ENCODE data around the gene DACH1.
A peak's percentile ranks its signal among the peaks of the same experiment; 100 is the strongest.
"Not testable (repeated sequence)": the region's sequence is repeated elsewhere in the genome, so short reads cannot be mapped to it uniquely, and the experiment has no call there.

Gene DACH1

GRCh38 chr13:71864986-71865873 lies 1.8 kb downstream of the DACH1 start:
- peak; percentile 58 for DNase-seq

GRCh38 chr13:71864094-71864985 lies 2.7 kb downstream of the DACH1 start:
- peak; percentile 63 for DNase-seq

GRCh38 chr13:71863254-71863865 lies 3.6 kb downstream of the DACH1 start:
- no peak for DNase-seq

DNA sequence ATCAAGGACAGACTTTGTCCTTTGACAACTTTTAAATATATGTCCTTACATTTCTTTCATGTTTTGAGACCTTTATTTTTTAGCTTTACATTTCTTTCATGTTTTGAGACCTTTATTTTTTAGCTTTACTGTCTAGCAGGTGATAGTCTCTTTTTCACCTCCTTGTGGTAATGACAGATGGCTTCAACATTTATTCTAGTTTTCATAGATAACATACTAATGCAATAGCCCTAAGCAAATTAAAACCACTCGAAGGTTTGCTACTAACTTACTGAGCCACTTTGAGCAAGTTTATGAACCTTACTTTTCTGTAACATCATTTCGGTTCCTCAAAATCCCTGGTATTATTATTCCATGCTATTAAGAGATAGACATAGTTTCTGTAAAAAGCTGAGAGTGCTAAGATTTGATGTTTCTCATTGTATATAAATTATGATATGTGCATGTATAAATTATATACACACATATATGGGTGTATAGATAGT lies 4.5 kb downstream of the DACH1 start:
- no peak for DNase-seq

DNA sequence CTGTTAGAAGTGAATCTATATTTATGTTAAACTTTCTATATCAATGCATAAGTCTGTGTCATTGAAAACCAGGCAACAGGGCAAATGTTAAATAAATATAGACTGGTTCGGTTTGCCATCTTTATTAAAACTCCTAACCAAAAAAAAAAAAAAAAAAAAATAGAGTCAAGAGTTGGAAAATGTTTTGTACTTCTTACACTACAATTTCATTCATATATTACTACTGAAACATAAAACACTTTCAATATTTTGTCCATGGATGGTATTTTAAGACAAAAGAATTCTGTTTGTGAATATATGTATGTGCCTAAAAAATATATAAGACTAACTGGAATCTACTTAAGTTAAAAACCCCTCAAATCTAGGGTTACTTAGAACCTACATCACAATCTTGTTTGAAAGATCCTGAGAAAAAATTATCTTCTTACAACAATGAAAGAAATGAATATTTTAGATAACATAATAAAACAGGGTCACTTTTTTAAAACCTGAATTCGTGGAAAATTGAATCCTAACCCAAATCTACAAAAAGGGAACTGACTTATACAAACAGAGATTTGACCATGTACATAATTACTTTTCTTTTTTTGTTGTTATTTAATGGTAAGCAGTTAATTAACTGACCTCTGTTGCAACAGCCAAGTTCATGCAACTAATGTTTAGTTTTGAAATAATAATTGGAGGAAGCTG lies 5.1 kb downstream of the DACH1 start:
- DNase-seq, result no peak

GRCh38 chr13:71860547-71861138 lies 6.4 kb downstream of the DACH1 start:
- DNase-seq, result no peak

DNA sequence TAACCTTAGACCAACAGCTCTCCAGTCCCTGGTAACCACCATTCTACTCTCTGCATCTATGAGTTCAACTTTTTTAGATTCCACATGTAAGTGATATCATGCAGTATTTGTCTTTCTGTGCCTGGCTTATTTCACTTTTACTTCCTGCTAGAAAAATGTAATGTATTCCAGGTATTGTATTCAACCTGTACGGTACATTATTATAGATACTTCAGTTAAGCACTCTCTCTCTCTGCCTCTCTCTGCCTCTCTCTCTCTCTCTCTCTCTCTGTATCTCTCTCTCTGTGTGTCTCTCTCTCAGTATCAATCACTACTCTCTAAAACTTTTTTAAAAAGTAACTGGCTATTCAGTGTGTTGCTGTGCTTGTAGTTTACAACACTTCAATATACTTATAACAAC lies 8.4 kb downstream of the DACH1 start:
- no peak for DNase-seq

GRCh38 chr13:71856548-71857043 lies 10.4 kb downstream of the DACH1 start:
- DNase-seq, result no peak

DNA sequence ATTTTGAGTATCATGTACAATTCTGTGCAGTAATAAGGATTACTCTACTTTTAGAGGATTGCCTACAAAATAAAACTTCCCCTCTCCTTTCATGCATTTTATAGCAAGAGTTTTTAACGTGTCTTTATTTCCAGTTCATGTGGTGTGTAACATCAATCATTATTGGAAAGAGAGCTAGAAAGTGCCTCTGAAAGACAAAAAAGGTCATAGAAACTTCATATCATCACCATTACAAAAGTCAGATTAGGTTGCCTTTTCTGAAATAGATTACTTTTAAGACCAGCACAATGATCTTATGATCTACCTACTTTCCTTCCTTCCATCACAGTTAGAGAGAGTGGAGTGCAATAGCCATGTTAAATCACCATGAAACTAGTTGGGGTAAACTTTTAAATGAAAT lies 12.6 kb downstream of the DACH1 start:
- DNase-seq, result no peak

DNA sequence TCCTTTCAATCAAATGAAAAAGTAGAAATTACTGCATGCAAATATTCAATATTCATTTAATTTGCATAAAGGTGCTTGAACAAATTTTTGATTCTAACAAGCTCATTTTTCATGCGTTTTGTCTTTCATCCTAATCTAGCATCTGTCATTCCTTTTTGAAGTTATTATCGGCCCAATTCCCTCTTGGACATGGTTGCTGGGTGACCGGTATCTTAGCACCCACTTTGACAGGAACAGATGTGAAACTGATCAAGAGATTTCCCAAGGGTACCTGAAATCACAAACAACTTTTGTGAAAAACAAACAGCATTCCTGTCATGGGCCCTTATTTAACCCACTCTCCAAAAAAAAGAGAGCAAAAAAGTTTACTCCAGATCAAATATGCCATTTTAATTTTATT lies 13.3 kb downstream of the DACH1 start:
- DNase-seq, result no peak

GRCh38 chr13:71852736-71853135 lies 14.3 kb downstream of the DACH1 start:
- no peak for DNase-seq

DNA sequence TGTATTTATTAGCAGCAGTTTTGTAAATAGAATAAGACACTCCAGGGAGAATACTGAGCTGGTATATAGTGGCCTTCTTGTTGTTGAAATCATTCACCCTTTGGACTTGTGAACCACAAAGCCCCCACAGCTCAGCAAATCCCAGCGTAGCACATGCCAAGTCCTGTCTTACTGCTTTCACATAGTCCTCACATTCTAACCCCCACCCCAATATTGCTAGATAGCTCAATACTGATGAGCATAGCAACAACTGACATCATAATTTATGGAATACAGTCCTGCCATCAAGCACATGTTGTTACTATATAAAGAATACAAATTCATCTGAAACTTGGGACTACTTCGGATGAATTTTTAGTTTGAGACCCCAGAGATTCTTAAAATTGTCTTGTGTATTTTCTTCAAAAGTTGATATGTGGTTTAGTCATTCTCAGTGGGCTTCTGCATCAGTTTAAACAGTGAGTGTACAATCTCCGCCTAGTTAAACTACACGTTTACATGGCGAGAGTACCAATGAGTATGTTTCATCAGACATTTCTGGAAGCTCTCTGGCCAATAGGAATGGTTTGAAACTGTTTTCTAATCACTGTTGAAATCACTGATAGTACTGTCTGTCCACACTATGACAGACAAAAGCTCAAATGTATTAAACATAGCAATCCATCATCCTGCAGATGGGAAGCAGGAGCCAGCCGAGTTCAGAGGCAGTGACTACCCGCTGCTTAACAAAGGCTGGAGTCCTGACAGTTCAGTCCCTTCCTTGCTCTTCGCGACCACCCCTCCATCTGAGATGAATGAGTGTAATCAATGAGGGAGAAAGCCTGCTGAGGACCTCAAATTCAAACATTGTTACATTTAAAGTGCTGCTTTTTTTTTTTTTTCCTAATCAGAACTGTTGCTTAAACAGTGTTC lies 15.2 kb downstream of the DACH1 start:
- no peak for DNase-seq

- no peak for DNase-seq
These were observed 25.0 kb downstream of the DACH1 start for GRCh38 chr13:71842003-71842402.

- DNase-seq, result no peak
These were observed 28.2 kb downstream of the DACH1 start for GRCh38 chr13:71838842-71839241.

- DNase-seq, result not testable (repeated sequence)
These were observed 29.4 kb downstream of the DACH1 start for GRCh38 chr13:71837582-71837981.

GRCh38 chr13:71831716-71832115 lies 35.3 kb downstream of the DACH1 start:
- no peak for DNase-seq

GRCh38 chr13:71830736-71831135 lies 36.3 kb downstream of the DACH1 start:
- no peak for DNase-seq

- no peak for DNase-seq
These were observed 36.7 kb downstream of the DACH1 start for GRCh38 chr13:71830323-71830722.

DNA sequence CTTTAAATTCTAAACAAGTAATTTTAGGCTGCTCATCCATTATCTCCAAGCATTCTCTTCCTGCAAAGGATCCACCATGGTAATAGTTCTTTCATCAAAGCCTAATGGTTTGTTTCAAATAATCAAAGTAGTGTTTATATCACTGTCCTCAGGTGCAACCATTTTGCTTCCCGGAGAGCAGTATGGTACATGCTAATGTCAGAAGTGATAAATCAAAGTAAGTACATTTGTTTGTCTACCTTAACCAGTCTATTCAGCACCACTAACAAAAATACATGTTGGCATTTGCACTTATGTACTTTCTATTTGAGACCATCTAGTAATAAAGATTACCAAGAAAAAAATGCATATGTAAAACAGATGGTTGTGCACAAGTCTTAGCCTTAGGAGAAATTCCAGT lies 37.5 kb downstream of the DACH1 start:
- no peak for DNase-seq

- DNase-seq, result no peak
These were observed 38.4 kb downstream of the DACH1 start for GRCh38 chr13:71828564-71828963.

DNA sequence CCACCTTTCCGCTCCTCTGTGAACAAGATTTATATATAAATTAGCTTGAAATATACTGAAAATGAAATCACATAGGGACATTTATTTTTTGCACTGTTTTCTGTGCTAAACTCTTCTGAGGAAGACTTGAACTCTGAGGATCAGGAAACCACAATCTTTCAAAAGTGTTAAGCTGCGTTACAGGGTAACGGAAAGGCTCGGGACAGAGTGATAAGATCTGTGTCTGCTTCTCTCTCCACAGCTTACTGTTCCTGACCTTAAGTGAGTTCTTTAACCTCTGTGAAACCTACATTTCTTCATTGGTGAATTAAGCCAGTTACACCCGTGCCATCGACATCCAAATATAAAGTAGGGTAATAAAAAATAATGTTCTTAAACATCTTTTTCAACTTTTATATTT lies 38.9 kb downstream of the DACH1 start:
- DNase-seq, result no peak

Data from islet precursor cell (in vitro differentiated cells).